IPS DF 4.7 (cell line): ENCODE measurements around the gene DNM3.

ENCODE experiments used
- DNase-seq: peaks from one replicate; pipeline ENCODE4 v3.0.0-alpha.2; 2013; ENCODE audit warnings: low spot score; ENCODE audit errors: extremely low read depth

Gene DNM3

GRCh38 chr1:171869097-171869496 is 27.8 kb downstream of the DNM3 start:
- no peak for DNase-seq

DNA sequence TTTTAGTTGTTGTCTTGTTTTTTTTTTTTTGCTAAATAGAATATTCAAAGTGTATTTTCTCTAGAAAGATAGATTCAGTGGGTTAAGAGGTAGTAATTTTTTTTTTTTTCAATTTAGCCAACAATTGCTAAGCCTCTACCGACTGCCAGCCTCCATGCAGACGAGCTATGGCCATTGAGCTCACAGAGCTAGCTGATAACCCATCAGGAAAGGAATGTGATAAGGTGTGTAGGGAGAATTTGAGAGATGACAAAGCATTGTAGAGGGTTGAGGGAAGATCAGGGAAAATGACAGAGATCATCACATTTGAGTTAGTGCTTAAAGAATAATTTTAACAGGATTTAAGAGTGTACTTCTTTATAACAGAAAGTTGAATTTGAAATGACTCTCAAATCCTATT is 30.6 kb downstream of the DNM3 start:
- no peak for DNase-seq

DNA sequence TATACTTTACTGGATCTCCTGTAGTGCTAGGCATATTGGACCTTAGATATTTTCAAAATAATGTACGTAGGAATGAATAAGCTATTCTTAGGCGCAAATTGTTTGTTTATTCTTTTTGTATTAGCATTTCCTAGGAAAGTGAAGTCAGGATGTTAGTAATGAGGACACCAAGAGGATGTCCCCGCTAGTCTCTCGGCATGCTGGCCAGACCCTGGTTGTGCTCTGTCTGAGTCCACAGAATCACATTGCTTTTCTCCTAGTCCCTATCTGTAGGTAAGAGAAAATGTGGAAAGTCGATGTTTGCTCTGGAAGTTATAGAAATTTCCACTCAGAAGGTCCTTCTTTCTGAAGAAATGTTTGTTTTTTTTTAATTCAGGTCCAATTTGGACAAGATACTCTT is 31.1 kb downstream of the DNM3 start:
- DNase-seq: no peak

DNA sequence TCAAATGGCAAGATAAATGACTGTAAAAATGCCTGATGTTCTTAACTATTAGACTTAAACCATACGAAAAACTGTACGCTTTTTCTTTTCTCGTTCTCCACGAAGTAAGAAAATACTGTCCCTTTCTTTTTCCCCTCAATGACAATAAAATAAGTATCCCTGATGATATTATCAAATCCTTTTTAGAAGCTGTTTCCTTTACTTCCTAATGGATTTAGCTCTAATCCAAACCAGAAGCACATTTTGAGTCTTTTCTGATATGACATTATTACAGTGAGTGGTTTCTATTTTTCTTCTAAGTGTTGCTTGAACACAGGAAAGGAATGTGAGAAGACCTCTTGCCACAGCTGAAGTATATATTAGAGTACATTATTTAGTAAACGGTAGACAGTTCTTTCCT is 32.4 kb downstream of the DNM3 start:
- no peak for DNase-seq

DNA sequence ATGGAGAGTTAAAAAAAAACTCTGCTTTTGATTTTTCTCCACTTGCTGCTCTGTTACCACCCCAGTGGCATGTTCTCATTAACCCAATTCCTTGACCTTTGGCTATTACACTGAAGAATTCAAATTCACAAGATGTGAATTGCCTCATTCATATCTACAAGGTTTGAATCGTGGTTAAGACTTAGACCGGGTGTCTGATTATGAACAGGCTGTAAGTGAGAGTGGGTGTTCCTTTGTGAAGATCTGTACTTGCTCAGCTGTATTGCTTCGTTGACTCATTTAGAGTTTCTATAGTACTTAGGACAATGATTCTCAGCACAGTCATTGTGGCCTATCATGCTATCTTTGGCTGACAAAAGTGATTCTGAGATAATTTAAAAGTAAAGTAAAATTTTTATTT is 36.4 kb downstream of the DNM3 start:
- DNase-seq: no peak

GRCh38 chr1:171879556-171879955 is 38.3 kb downstream of the DNM3 start:
- DNase-seq: no peak

DNA sequence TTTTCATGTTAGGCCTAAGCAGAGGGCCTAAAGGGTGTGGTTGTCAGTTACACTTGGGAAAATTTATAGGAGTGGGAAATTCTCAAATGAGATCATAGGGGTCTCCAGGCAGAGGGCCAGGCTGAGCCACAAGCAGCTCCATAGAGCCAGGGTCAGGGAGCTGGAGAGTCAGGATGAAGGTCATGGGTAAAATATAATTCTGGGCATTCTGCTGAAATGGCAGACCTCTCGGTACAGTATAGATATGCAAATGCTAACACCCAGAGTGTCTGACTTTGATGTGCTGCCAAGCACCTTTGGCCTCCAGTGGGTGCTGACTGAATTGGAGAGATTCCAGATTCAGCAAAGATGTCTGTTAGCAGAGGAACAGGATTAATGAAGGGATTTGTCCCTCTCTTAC is 40.1 kb downstream of the DNM3 start:
- no peak for DNase-seq

DNA sequence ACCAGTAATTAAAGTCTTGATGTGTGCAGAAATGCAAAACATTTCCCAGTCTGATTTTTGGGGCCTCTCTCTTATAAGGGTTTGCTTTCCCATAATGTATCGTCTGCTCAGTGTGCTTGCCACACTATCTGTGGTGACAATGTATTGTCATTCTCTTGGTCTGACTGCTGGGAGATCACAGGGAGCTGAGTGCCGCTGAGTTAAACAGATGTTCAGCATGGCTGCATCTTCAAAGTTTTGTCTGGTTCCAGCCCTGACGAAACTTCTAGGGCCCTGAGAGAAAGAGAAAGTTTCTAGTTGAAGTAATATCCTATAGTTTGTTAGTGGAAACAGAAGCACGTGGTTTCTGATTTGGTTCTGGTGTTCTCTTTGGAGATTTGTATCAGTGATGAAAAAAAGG is 42.6 kb downstream of the DNM3 start:
- no peak for DNase-seq

DNA sequence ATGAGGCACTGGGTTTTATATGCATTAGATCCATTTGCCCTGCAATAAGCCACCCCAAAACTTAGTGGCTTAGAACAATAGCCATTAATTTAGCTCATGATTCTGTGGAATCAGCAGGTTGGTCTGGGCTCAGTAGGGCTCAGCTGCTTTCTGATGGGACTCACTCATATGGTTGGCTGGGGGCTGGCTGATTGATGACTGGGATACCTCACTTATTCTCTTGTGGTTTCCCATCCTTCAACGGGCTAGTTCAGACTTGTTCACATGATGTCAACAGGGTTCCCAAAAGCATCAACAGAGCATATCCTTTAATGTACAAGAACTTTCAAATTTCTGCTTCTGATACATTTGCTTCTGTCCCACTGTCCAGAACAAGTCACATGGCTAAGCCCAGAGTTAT is 43.2 kb downstream of the DNM3 start:
- no peak for DNase-seq

DNA sequence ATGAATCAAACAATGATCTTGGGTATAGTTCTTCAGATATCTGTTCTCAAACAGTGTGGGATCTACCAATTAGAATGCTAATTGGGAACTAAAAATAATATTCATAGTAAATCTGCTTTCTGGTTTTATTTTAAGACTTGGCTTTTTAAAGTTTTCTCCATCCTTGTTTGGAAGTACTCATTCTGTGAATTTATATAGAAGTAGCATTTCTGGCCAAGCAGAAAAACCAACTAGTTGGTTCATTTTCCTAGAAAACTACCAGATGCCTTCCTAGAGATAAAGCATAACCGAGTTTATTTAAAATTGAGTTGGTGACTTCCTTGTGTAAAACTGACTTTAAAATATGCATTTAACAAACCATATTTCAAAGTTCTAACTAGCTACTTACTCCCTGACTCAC is 48.8 kb downstream of the DNM3 start:
- no peak for DNase-seq

GRCh38 chr1:171896936-171897703 is 55.8 kb downstream of the DNM3 start:
- no peak for DNase-seq

DNA sequence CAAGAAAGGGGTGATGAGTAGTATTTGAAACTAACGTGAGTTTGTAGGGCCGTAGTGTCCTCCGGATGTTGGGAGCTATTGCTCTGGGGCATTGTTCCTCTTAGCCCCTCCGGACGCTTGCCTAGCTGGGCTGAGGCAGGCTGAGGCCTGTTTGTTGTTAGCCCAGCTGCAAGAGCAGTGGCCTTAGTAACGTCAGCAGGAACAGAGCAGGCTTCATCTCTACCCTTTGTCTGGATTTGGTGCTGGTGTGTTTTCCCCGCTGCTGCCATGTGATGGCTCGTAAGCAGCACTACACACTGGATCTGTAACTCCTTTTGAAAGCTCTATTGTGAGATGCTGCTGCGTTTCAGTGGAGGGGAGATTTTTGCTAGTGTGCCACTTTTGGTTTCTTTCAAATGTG is 57.6 kb downstream of the DNM3 start:
- no peak for DNase-seq

DNA sequence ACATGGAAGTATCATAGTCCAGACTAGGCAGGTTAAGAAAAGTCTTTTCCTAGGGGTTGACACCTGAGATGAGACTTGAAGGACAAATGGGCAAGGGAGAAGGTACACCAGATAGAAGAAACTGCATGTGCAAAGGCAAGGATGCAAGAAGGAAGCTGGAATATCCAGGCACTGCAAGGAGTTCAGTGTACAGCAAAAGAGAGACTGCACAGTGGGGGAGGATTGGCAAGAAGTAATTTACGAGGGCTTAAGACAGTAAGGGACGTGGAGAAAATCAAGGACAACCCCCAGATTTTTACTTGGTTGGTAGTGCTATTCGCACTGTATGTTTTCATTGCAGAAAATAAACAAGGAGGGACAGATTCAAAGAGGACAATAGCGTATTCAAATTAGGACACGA is 58.5 kb downstream of the DNM3 start:
- DNase-seq: no peak

DNA sequence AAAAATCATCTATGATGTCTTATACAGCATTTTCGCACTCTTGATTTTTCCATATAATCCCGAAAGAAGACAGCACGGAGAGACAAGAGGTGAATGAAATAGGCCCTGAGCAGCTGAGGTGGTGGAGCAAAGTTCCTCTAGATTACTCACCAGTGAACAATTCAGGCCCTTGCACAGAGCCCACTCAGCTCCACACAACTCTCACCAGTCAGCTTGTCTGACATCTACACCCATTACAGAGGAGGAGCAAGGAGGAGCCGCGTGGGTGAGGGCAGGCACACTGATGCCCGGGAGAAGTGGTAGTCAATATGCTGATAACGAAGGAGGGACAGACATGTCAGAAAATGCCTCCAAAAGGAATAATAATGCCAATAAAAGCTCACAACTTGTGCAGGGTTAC is 59.9 kb downstream of the DNM3 start:
- DNase-seq: no peak

GRCh38 chr1:171902527-171902926 is 61.2 kb downstream of the DNM3 start:
- no peak for DNase-seq

DNA sequence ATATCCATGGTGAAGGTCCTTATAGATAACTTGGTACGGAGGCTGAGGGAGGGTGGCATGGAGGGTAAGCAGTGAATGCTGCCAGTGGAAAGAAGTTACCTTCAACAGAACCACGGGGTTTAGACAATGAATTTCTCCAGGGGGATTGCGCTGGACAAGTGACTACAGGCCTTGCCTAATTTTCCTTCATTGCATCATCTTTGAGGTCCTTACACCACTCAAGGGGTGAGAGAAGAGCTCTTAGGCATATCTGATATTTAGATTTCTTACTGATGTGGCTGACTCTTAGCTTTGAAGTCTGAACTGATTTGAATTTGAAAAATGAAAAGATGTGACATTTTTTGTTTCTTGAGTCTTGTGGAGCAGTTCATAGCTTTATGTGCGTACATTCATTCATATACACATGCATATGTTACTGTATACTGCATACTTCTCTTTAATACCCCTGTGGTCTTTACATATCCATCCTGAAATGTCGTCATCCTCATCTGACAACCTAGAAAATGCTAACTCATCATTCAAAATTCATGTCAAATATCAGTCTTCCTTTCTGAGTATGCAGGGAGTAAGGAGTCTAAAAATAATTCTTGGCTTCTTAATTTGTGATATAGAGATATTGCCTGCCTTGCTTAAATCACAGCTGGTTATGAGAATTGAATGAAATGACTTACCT is 63.6 kb downstream of the DNM3 start:
- DNase-seq: no peak

GRCh38 chr1:171909711-171910110 is 68.4 kb downstream of the DNM3 start:
- no peak for DNase-seq

DNA sequence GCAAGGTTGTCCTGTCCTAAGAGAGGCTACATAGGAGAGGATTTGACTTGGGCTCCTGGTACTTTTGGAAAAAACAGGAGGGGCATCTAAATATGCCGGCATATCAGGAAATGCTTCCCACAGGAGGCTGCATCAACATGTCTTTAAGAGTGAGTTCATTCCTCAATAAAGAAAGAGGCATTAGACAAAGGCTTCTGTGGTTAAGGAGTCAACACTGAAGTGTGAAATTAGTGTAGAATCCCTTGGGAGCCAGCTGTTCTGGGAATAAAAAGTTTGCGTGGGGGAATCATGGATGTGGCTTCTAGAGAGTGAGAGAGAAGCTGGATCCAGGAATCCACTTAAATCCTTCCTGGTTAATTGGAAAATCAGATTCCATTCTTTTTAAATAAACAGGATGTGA is 69.5 kb downstream of the DNM3 start:
- no peak for DNase-seq

DNA sequence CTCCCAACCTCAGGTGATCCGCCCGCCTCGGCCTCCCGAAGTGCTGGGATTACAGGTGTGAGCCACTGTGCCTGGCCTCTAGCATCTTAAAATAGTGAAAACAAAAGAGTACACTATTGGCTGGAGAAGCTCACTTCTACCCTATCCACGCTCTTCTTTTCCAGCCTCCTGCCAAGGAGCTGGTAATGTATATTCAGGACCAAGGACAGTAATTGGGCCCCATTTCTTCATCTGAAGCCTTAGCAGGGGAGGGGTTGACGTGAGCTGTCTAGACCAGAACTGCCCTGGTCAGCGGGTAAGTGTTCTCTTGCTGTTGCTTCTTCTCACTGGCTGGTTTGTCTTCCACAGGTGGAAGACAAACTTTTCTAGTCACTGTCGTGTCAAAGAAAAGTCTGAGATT is 70.2 kb downstream of the DNM3 start:
- DNase-seq: no peak

- no peak for DNase-seq
Observed at GRCh38 chr1:171912509-171913175, 71.3 kb downstream of the DNM3 start.

DNA sequence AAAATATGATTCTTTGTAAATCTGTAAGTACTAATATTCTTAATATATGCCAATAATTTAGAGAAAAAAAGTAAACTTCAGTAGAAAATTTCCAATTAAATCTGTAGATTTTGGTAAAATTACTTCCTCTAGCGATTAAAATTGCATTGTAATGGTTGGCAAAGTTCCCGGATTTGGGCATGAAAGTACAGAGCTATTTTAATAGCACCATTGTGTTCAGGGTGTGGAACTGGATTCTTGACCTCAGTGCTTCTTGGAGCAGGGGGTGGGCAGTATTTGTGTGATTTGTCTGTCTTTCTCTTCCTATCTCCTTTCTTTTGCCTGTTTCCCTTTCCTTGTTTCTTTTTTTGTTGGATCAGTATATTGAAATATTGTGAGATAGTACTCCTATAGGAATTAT is 72.1 kb downstream of the DNM3 start:
- DNase-seq: no peak

DNA sequence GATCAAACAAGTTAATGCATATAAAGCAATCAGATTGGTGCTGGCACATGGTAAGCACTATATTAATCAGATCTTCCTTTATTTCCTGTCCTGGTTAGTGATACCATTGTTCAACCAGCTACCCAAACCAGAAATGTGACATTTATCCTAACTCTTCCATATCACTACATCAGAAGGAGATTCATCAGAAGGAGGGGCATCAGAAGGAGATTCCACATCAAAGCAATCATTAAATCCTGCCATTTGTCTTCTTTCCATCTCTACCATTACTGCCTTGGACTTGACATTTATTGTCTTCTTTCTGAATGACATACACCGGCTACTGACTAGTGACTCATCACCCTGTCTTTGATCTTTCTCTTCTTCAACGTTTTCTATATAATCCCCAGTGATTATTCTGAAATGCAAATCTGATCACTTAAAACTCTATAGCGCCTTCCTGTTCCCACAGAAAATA is 75.0 kb downstream of the DNM3 start:
- no peak for DNase-seq

DNA sequence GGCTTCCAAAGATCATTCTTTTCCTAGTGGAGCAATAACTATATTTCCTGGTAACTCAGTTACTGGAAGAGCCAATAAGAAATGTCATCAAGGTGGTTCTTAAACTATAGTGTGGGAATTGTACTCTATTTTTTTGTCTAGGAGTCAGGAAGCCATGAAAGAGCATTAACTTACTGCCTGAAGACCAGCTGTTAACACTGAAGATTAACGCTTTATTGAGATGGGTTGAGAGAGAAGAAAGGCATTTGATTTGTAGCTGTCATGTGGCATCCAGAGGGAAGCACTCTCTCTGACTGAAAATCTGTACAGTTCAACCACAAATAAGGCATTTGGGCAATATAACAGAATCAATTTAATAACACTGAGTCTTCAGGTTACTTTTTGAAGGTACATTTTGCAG is 76.0 kb downstream of the DNM3 start:
- no peak for DNase-seq
